Liver (tissue), 3 donors: ENCODE results near the gene BMP6.

Experiments used
- CTCF ChIP-seq: fragments of 150-350 bp; IDR thresholded peaks from 2 replicates; pipeline ENCODE4 v1.5.1; 2017; ENCODE audit warnings: improper control_type of control experiment, low read depth, low read length; ENCODE audit not compliant: missing input control
- FOXA1 ChIP-seq: IDR thresholded peaks from 2 replicates; pipeline ENCODE4 v1.6.1; 2016; ENCODE audit warnings: antibody characterized with exemption
- HNF4A ChIP-seq, 2 donors: conservative IDR thresholded peaks; 2 replicates each; pipeline ENCODE4 v1.6.1; 2016; ENCODE audit warnings: antibody characterized with exemption in 2 of 2, mild to moderate bottlenecking in 2 of 2
- MAX ChIP-seq: IDR thresholded peaks from 2 replicates; pipeline ENCODE4 v1.6.1; 2016; ENCODE audit warnings: antibody characterized with exemption
- NR2F2 ChIP-seq: IDR thresholded peaks from 2 replicates; pipeline ENCODE4 v1.6.1; 2016; ENCODE audit warnings: antibody characterized with exemption
- RAD21 ChIP-seq, 2 donors: IDR thresholded peaks; 2 replicates each; pipeline ENCODE4 v1.6.1; 2016; ENCODE audit warnings: antibody characterized with exemption in 2 of 2, mild to moderate bottlenecking in 2 of 2
- SP1 ChIP-seq: IDR thresholded peaks from 2 replicates; pipeline ENCODE4 v1.6.1; 2018; ENCODE audit warnings: antibody characterized with exemption, mild to moderate bottlenecking
- YY1 ChIP-seq: IDR thresholded peaks from 2 replicates; pipeline ENCODE4 v1.6.1; 2016; ENCODE audit warnings: antibody characterized with exemption, mild to moderate bottlenecking
- TF ChIP-seq, protein P1 (sequence below): IDR thresholded peaks from 2 replicates; pipeline ENCODE4 v1.6.1; 2016; ENCODE audit warnings: antibody characterized with exemption
- TF ChIP-seq, protein P2 (sequence below): IDR thresholded peaks from 2 replicates; pipeline ENCODE4 v1.6.1; 2016; ENCODE audit warnings: antibody characterized with exemption, mild to moderate bottlenecking
- donor health status: healthy.
- donor health status: healthy.

DNA sequence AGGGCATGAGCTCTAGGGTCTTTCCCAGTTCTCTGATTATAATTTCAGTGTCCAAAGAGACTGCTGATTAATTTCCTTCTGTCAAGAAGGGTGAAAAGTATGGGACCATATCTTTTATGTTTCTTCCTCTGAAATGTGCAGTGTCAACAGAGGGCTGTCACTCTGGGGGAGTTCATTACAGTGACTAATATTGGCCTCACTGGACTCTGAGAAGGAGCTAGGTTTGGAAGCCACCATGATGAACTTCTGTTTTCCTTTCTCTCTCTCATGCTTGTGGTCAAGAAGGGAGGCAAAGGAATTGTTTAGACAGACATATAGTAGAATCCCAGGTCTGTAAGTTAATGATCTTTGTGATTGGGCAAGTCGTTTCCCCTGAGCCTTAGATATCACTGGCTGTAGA lies 41.8 kb upstream of the BMP6 start:
- TF ChIP-seq HNF4A (conservative IDR thresholded peaks at IDR 0.05) (no peak), CTCF (no peak), RAD21 (IDR thresholded peaks at IDR 0.05) (no peak), YY1 (no peak), NR2F2 (peak; percentile 50), MAX (no peak), SP1 (no peak), FOXA1 (no peak)
- TF ChIP-seq, protein P1, sequence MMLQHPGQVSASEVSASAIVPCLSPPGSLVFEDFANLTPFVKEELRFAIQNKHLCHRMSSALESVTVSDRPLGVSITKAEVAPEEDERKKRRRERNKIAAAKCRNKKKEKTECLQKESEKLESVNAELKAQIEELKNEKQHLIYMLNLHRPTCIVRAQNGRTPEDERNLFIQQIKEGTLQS: no peak
- TF ChIP-seq, protein P2, sequence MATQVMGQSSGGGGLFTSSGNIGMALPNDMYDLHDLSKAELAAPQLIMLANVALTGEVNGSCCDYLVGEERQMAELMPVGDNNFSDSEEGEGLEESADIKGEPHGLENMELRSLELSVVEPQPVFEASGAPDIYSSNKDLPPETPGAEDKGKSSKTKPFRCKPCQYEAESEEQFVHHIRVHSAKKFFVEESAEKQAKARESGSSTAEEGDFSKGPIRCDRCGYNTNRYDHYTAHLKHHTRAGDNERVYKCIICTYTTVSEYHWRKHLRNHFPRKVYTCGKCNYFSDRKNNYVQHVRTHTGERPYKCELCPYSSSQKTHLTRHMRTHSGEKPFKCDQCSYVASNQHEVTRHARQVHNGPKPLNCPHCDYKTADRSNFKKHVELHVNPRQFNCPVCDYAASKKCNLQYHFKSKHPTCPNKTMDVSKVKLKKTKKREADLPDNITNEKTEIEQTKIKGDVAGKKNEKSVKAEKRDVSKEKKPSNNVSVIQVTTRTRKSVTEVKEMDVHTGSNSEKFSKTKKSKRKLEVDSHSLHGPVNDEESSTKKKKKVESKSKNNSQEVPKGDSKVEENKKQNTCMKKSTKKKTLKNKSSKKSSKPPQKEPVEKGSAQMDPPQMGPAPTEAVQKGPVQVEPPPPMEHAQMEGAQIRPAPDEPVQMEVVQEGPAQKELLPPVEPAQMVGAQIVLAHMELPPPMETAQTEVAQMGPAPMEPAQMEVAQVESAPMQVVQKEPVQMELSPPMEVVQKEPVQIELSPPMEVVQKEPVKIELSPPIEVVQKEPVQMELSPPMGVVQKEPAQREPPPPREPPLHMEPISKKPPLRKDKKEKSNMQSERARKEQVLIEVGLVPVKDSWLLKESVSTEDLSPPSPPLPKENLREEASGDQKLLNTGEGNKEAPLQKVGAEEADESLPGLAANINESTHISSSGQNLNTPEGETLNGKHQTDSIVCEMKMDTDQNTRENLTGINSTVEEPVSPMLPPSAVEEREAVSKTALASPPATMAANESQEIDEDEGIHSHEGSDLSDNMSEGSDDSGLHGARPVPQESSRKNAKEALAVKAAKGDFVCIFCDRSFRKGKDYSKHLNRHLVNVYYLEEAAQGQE: no peak
